HG02642 (cell line): Measurements from ENCODE around the gene MORN1.

Experiments used
- ATAC-seq: cut with Tn5 transposase; IDR thresholded peaks from one replicate; pipeline ENCODE4 v1.9.1; 2021; ENCODE audit warnings: mild to moderate bottlenecking; ENCODE audit not compliant: unreplicated experiment, poor library complexity

Gene MORN1

DNA sequence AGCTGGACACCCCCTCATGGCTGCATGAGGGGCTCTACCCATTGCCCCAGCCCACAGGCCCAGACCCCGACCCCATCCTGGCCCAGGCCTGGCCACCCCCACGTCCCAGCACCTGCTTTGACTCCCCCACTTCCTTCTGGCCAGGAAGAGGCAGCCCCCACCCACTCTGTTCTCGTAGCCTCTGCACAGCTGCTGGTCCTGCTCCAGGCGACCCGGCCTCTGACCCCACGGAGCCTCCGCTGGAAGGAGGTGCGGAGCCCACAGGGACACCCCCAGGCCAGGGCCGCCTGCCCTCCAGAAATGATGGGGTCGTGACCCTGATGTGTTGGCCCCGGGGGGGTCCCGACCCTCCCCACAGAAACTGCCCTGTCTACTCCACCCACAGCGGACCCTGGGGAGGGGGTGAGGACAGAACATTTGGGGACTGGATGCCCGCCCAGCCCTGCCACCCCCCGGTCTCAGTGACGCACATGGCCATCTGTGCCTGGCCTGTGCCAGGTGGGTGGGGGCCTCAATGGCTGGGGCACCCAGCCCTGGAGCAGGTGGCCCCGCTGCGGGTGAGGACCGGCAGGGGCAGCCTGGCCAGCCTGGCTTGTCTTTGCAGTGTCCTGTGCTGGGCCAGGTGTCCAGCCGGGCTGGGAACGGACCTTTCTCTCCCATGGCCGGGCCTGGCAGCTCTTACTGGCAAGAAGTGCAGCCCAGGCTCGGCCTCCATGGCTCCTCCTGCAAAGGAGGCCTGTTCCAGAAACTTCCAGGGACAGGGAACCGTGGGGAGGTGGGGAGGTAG lies 78.6 kb downstream of the MORN1 start:
- ATAC-seq: no peak

- ATAC-seq: no peak
These were observed 79.2 kb downstream of the MORN1 start for GRCh38 chr1:2312160-2312514.

- no peak for ATAC-seq
These were observed 79.9 kb downstream of the MORN1 start for GRCh38 chr1:2311184-2312032.

DNA sequence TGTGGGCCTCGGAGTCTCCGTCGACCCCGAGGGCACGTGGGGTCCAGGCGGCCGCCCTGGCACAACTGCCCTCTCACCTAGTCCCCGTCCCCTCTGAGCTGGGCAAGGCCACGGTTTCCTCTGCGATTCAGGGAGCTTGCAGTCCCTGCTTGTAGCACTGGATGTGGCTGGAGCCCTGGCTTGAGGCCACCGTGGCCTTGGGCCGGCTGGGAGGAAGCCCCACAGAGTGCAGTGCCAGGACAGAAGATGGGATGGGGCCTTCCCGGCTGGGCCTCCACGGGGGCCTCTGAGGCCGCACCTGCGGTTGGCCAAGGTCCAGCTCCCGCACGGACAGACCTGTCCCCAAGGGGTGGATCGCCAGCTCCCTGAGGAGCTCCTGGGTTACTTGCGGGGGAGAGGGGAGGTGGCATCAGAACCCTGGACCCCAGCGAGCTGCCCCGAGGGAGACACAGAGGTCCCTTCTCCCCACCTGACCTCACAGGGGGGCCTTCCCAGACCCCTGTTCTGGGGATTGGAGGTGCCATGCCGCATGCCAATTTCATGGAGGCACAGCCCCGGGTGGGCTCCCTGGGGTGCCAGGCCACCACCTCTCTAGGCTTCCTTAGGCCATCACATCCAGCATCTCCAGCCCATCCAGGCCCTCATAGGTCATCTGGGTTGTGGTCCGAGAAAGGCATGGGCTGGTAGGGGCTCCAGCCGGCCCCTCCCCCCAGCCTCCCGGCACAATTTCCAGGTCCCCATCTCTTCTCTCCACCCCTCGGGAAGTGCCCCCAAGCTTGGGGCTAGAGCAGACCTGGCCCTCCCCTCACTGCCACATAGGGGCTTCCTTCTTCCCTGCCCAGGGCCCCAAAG lies 80.8 kb downstream of the MORN1 start:
- ATAC-seq: no peak

DNA sequence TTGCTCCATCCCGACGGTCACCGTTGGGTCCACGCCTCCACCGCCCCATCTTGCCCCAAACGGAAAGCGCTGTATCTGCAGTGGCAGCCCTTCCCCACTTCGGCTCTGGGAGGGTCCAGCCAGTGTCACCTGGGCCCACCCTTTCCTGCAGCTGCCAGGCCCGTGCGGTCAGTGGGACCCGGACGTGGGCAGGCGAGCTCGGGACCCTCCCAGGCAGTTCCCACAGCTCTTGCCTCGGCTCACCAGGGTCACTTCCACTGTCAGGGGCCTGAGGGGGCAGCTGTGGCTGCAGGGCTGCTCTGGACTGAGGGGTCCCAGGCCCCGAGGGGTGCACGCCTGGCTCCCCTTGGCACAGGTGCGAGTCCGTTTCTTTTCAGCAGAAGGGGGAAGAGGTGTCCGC lies 82.5 kb downstream of the MORN1 start:
- no peak for ATAC-seq

DNA sequence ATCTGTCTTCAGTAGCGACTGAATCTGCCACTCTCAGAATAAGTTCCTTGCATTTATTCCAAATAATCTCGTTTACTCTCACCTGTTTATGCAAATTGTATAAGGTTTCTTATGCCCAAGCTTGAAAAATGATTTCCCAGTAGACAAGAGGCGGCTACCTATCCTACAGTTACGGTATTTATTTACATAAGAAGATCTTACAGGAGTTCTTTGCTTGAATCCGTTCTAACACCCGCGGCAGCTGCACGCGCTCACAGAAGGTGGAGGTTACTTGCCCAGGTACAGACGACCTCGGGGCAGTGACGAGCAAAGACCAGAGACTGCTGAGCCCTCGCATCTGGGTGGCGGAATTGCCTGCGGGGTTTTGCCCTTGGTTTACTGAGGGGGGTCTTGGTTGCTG lies 83.4 kb downstream of the MORN1 start:
- no peak for ATAC-seq

GRCh38 chr1:2307064-2307605 lies 84.2 kb downstream of the MORN1 start:
- ATAC-seq: no peak

- no peak for ATAC-seq
These were observed 85.0 kb downstream of the MORN1 start for GRCh38 chr1:2306151-2306978.

- ATAC-seq: no peak
These were observed 86.3 kb downstream of the MORN1 start for GRCh38 chr1:2304921-2305681.

DNA sequence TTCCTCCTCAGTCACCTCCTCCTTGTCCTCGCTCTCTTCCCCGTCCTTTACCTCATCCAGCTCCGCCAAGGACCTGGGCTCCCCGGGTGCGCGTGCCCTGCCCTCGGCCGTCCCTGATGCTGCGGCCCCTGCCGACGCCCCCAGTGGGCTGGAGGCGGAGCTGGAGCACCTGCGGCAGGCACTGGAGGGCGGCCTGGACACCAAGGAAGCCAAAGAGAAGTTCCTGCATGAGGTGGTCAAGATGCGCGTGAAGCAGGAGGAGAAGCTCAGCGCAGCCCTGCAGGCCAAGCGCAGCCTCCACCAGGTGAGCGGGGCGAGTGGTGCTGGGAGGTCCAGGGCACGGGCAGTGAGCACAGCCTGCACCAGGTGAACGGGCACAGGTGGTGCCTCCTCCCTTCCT lies 87.1 kb downstream of the MORN1 start:
- no peak for ATAC-seq

GRCh38 chr1:2303781-2304180 lies 87.6 kb downstream of the MORN1 start:
- ATAC-seq: no peak

GRCh38 chr1:2303016-2303775 lies 88.2 kb downstream of the MORN1 start:
- ATAC-seq: no peak

GRCh38 chr1:2302292-2302925 lies 88.9 kb downstream of the MORN1 start:
- ATAC-seq: no peak

DNA sequence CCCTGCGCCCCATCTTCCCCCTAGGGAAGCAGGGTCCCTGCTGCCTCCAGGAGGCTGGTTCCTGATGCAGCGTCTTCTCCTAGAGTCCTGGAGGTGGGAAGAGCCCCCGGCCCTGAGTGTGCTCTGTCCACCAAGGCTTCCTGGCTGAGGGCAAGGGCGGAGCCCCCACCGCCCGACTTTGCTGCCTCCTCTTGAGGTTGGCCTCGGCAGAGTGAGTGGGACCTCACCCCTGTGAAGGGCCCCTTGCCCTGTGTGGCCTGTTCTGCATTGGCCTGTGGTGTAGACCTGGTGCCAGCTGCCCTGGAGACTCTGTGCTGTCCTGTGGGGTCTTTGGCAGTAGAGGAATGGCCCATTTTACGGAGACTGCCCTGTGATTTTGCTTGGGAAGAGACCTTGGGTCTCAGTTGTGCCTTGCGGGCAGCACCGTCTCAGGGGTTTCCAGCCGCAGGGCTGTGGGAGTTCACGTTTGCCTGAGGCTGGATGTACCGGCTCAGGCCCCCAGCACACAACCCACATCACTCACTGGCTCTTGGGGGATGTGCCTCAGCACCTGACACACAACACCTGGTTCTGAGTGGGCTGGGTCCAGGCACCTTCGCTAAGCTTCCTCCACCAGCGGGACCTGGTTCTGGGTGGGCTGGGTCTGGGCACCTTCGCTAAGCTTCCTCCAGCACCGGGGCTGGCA lies 89.6 kb downstream of the MORN1 start:
- ATAC-seq: no peak

GRCh38 chr1:2300851-2301606 lies 90.3 kb downstream of the MORN1 start:
- peak; percentile 56 for ATAC-seq

- ATAC-seq: peak; percentile 63
These were observed 91.2 kb downstream of the MORN1 start for GRCh38 chr1:2300004-2300771.
